ENCODE results near the gene HDDC3. TPM values are rescaled to one million over a fixed set of nuclear protein-coding genes. Genes with fewer than 3 reads are reported as not detected.

The HDDC3 gene
- total RNA-seq, 1 donor from 2014 or later = 10.5 TPM

DNA sequence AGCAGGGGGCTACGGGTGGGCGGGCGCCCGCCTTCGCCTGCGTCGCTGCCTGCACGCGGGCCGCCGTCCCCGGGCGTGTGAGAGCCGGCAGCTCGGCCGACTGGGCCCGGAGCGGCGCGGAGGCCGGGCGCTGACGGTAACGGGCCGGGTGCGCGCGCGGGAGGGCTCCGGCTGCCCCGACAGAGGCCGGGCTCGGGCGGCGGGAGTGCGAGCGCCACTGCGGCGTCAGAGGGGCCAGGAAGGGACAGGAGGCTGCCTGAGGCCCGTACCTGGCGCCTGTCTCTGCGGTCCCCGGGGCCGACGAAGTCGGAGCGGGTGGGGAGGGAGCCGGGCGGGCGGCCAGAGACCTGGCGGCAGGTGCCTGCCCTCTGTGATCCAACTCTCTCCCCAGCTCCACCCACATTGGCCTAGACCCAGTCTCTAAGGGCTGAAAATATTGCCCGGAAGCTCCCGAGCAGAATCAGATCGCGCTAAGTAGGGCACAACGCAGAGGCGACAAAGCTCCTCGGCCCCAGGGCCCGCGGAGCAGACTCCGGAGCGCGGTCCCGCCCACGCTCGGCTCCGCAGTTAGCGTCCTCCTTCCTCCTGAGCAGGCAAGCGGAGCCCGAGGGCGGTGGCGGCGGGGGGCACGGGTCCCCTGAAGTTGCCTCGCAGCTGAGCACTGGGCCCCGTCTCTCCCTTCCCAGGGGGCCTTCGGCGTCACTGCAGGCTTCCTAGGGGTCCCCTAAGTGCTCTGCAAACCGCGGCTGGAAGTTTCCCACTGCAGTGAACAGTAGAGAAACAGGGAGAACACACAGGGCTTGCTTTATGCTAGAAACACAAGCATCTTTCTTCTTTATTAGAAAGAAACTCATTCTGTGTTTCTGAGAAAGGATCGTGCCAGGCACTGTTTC, 29.3 kb downstream of the HDDC3 start, which contains the start of gene MAN2A2:
Gene MAN2A2, plus strand, starts transcription at position 463 of the 893 bp plus-strand sequence. CDS start 906 bp downstream, outside the sequence.
- DNase-seq (ENCODE audit: low read depth) = peak; percentile 36
- no peak for FAIRE-seq

DNA sequence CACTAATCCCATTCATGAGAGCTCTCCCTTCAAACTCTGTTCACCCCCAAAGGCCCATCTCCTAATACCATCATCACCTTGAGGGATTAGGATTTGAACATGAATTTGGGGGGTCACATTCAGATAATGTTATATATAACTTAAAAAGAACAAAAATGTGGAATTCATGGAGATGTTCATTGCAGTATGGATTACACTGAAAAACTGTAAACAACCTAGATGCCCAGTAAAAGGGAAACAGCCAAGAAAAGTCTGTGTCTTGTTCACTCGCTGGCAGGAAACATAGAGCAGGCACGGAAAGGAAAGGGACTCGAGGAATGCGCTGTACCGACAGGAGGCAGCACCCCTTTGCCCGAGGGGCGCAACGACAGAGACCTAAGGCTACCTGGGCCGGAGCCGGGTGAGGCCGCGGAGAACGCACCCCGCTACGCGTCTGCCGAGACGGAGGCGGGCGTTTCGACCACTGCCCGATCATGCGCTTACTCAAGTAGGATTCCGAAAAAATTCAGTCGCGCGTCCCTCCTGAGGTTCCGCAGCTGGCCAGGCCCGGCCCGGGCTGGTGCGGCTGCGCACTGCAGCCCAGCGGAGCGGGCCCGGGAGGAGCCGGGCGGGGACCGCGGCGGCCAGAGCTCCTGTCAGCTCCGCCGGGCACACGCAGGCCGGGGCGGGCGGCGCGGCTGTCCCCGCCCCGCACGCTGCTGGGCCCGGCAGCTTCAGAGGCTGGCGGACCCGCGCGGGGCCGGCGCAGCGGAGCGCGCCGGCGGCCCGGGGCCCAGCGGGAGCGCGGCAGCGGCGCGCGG, 30.1 kb downstream of the HDDC3 start:
- Mint-ChIP-seq H3K27ac (ENCODE audit: unreplicated experiment) (peak overlapping the region; percentile 75), H3K36me3 (ENCODE audit: low read depth, unreplicated experiment) (peaks cover 15% of the 10 kb centered on the region), H3K4me1 (ENCODE audit: low read depth, unreplicated experiment) (peaks cover 2% of the 10 kb centered on the region), H3K4me3 (ENCODE audit: unreplicated experiment) (peak overlapping the region; percentile 87), H3K27me3 (ENCODE audit: low read depth, unreplicated experiment) (peaks cover 17% of the 10 kb centered on the region), H3K9me3 (ENCODE audit: unreplicated experiment) (no peaks in the 10 kb centered on the region)
- Histone ChIP-seq H3K79me2 (ENCODE audit: insufficient read depth, low read length) (no peaks in the 10 kb centered on the region), H4K20me1 (ENCODE audit: insufficient read depth, low read length) (no peaks in the 10 kb centered on the region), H3K4me2 (ENCODE audit: low read length) (peak overlapping the region; percentile 97), H3K36me3 (ENCODE audit: insufficient read depth, low read length) (no peaks in the 10 kb centered on the region), H3K4me3 (ENCODE audit: insufficient read depth, low read depth, low read length) (peak overlapping the region; percentile 85), H3K27me3 (ENCODE audit: insufficient read depth, low read length) (no peaks in the 10 kb centered on the region), H3K9ac (ENCODE audit: low read length) (peak overlapping the region; percentile 85), H3K27ac (ENCODE audit: low read depth, low read length) (peak overlapping the region; percentile 84), H3K4me1 (ENCODE audit: insufficient read depth, low read length) (peaks cover 13% of the 10 kb centered on the region), H2AFZ (ENCODE audit: low read depth, low read length) (peak overlapping the region; percentile 98), H3K9me3 (ENCODE audit: insufficient read depth, low read depth, low read length) (no peaks in the 10 kb centered on the region)
- TF ChIP-seq, protein P1, sequence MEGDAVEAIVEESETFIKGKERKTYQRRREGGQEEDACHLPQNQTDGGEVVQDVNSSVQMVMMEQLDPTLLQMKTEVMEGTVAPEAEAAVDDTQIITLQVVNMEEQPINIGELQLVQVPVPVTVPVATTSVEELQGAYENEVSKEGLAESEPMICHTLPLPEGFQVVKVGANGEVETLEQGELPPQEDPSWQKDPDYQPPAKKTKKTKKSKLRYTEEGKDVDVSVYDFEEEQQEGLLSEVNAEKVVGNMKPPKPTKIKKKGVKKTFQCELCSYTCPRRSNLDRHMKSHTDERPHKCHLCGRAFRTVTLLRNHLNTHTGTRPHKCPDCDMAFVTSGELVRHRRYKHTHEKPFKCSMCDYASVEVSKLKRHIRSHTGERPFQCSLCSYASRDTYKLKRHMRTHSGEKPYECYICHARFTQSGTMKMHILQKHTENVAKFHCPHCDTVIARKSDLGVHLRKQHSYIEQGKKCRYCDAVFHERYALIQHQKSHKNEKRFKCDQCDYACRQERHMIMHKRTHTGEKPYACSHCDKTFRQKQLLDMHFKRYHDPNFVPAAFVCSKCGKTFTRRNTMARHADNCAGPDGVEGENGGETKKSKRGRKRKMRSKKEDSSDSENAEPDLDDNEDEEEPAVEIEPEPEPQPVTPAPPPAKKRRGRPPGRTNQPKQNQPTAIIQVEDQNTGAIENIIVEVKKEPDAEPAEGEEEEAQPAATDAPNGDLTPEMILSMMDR (IDR thresholded peaks at IDR 0.05; ENCODE audit: insufficient read depth, low read depth, low read length) = peak; percentile 51
- no peak for TF ChIP-seq EZH2 (IDR thresholded peaks at IDR 0.05; ENCODE audit: insufficient read depth, low read length)
- peak; percentile 62 for DNase-seq (ENCODE audit: low read depth)
- no peak for FAIRE-seq

More for the DNA sequence above, 29.3 kb downstream of the HDDC3 start, which contains the start of gene MAN2A2:
- H3K27ac ChIP-seq (ENCODE audit: low read depth, low read length) = peak within 1 kb of the TSS; percentile 84
- no peaks in the 10 kb centered on the region for H3K79me2 ChIP-seq (ENCODE audit: insufficient read depth, low read length)
- no peaks in the 10 kb centered on the region for H3K9me3 Mint-ChIP-seq (ENCODE audit: unreplicated experiment)
- peak within 1 kb of the TSS; percentile 98 for H2AFZ ChIP-seq (ENCODE audit: low read depth, low read length)
- peaks cover 13% of the 10 kb centered on the region for H3K4me1 ChIP-seq (ENCODE audit: insufficient read depth, low read length)
- H3K27me3 Mint-ChIP-seq (ENCODE audit: low read depth, unreplicated experiment) = peaks cover 17% of the 10 kb centered on the region
- H3K36me3 Mint-ChIP-seq (ENCODE audit: low read depth, unreplicated experiment) = peaks cover 18% of the 10 kb centered on the region
- no peaks in the 10 kb centered on the region for H4K20me1 ChIP-seq (ENCODE audit: insufficient read depth, low read length)
- H3K4me1 Mint-ChIP-seq (ENCODE audit: low read depth, unreplicated experiment) = peaks cover 2% of the 10 kb centered on the region
- peak within 1 kb of the TSS; percentile 75 for H3K27ac Mint-ChIP-seq (ENCODE audit: unreplicated experiment)
- H3K4me3 Mint-ChIP-seq (ENCODE audit: unreplicated experiment) = peak within 1 kb of the TSS; percentile 87
- peak within 1 kb of the TSS; percentile 97 for H3K4me2 ChIP-seq (ENCODE audit: low read length)
- H3K4me3 ChIP-seq (ENCODE audit: insufficient read depth, low read depth, low read length) = peak within 1 kb of the TSS; percentile 85
- no peaks in the 10 kb centered on the region for H3K27me3 ChIP-seq (ENCODE audit: insufficient read depth, low read length)
- H3K9ac ChIP-seq (ENCODE audit: low read length) = peak within 1 kb of the TSS; percentile 85
- no peak for TF ChIP-seq EZH2 (IDR thresholded peaks at IDR 0.05; ENCODE audit: insufficient read depth, low read length)
- TF ChIP-seq, protein P1 (IDR thresholded peaks at IDR 0.05; ENCODE audit: insufficient read depth, low read depth, low read length) = no peak
- H3K36me3 ChIP-seq (ENCODE audit: insufficient read depth, low read length) = no peaks in the 10 kb centered on the region
- no peaks in the 10 kb centered on the region for H3K9me3 ChIP-seq (ENCODE audit: insufficient read depth, low read depth, low read length)
